Omental fat pad (tissue), 4 donors: ENCODE data around the gene UQCC5. TPM values are rescaled to one million over a fixed set of nuclear protein-coding genes. Genes with fewer than 3 reads are reported as not detected.

Experiments used
- ATAC-seq: fragments of 150-250 bp; one replicate; pipeline ENCODE4 v1.9.1; 2016; ENCODE audit warnings: mild to moderate bottlenecking, moderate library complexity; ENCODE audit not compliant: low FRiP score
- DNase-seq: peaks from one replicate; pipeline ENCODE4 v3.0.0-alpha.2; 2019; ENCODE audit warnings: low spot score
- CTCF ChIP-seq, 3 donors: fragments of 450-650 bp; IDR thresholded peaks; one replicate each; pipeline ENCODE4 v1.5.1; 2016 to 2017; ENCODE audit warnings: antibody characterized with exemption in 3 of 3, mild to moderate bottlenecking in 3 of 3, moderate library complexity in 2 of 3
- total RNA-seq, 4 donors: library from RNA; depleted of rRNA; stranded (reverse); fragments of >200 nt; gene quantifications; one replicate each; pipeline ENCODE4 v1.1.0, GENCODE V29; 2016

Gene UQCC5
- total RNA-seq, 4 donors from 2014 or later = 3.2 to 27.9 (median 13.8) TPM

GRCh38 chr3:52520141-52520667 lies 16.2 kb upstream of the UQCC5 start:
- TF ChIP-seq CTCF (IDR thresholded peaks at IDR 0.05) = no peak
- DNase-seq (no peak), ATAC-seq (no peak)

GRCh38 chr3:52520716-52521487 lies 15.5 kb upstream of the UQCC5 start:
- no peak for TF ChIP-seq CTCF (IDR thresholded peaks at IDR 0.05)
- no peak for ATAC-seq
- no peak for DNase-seq

- no peak for DNase-seq
Observed at GRCh38 chr3:52521488-52521824, 14.9 kb upstream of the UQCC5 start.

GRCh38 chr3:52521881-52522650 lies 14.3 kb upstream of the UQCC5 start:
- DNase-seq (no peak), ATAC-seq (no peak)
- no peak for TF ChIP-seq CTCF (IDR thresholded peaks at IDR 0.05)

More at GRCh38 chr3:52521488-52521824, 14.9 kb upstream of the UQCC5 start:
- TF ChIP-seq CTCF (IDR thresholded peaks at IDR 0.05) = no peak
- no peak for ATAC-seq

GRCh38 chr3:52522651-52523251 lies 13.7 kb upstream of the UQCC5 start:
- TF ChIP-seq CTCF (IDR thresholded peaks at IDR 0.05) = no peak
- DNase-seq = no peak
- no peak for ATAC-seq

- DNase-seq = no peak
- TF ChIP-seq CTCF (IDR thresholded peaks at IDR 0.05) = no peak
- ATAC-seq = no peak
Observed at GRCh38 chr3:52523386-52524257, 12.8 kb upstream of the UQCC5 start.
